Bronchial epithelial cell (primary cell): ENCODE data around the gene TRPM4. TPM values are rescaled to one million over a fixed set of nuclear protein-coding genes. Genes with fewer than 3 reads are reported as not detected.
"Not testable (repeated sequence)": the region's sequence is repeated elsewhere in the genome, so short reads cannot be mapped to it uniquely, and the experiment has no call there.

Experiments used
- DNase-seq: peaks from one replicate; pipeline ENCODE4 v3.0.0-alpha.2; 2010; ENCODE audit warnings: low read depth
- FAIRE-seq: peaks from 2 replicates; lab custom pipeline; 2011; peaks lifted over from hg19 to GRCh38; lab: Jason Lieb, UNC
- H3K27me3 ChIP-seq: 2 replicates; pipeline ENCODE4 v1.5.1; 2011; ENCODE audit warnings: low read length; ENCODE audit not compliant: control insufficient read depth, insufficient read depth
- H3K36me3 ChIP-seq: 2 replicates; pipeline ENCODE4 v1.5.1; 2011; ENCODE audit warnings: low read length; ENCODE audit not compliant: control insufficient read depth, insufficient read depth
- H3K4me3 ChIP-seq: 2 replicates; pipeline ENCODE4 v1.5.1; 2011; ENCODE audit warnings: mild to moderate bottlenecking, low read depth, low read length, control low read depth
- total RNA-seq: library from RNA; depleted of rRNA; stranded (reverse); fragments of >200 nt; gene quantifications from 2 replicates; pipeline ENCODE4 v1.2.1, GENCODE V29; 2014
- TF ChIP-seq, protein P1 (sequence below): IDR thresholded peaks from 2 replicates; pipeline ENCODE4 v1.5.1; 2011; ENCODE audit warnings: mild to moderate bottlenecking, moderate library complexity, low read length, control low read depth, inconsistent platforms; ENCODE audit not compliant: insufficient read depth, severe bottlenecking

Gene TRPM4
- total RNA-seq, 1 donor from 2014 or later, result 11.1 TPM

DNA sequence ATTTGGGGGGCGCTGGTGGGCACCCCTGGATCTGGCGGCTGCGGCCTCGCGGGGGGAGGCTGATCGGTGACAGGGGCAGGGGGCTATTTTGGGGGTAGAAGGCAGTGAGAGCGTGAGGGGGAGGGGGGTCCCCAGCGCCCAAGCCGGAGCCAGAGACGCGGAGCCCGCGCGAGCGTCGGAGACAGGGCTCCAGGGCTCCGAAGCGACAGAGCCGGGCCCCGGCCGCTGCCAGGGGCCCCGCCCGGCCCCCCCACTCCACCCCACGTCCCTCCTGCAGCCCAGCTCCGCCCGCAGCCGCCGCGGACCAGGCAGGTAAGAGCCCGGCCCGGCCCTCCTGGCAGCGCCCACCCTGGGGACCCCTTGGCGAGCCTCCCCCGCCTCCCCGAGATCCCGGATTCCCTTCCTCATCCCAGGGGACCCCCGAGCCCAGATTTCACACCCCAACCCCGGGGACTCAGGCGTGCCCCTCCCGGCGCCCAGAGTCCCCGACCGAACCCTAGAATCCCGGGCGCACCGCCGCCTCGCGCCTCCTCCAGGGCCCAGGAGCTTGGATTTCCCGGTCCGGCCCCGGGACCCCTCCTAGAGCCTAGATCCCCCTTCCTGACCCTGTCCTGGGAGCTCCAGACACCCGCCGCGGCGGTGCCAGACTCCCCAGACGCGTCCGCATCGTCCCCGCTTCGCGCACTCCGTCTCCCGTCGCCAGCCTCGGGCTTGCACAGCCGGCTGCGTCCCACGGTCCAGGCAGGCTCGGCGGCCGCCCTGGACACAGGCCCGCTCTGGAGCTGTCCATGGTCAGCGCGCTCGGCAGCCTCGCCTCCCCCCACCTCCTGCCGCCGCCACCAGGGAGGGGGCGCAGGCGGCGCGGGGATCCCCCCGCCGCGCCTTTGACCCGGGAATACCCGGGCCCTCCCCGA is 37.9 kb upstream of the TRPM4 start, which contains the start of gene PPFIA3:
PPFIA3 (plus strand) TSS at position 134 of the 914 bp plus-strand sequence. CDS start 8,330 bp downstream, outside the sequence.
- no peaks in the 10 kb centered on the region for H3K36me3 ChIP-seq
- H3K4me3 ChIP-seq, result peak within 1 kb of the TSS; percentile 94
- no peak for DNase-seq
- TF ChIP-seq, protein P1, sequence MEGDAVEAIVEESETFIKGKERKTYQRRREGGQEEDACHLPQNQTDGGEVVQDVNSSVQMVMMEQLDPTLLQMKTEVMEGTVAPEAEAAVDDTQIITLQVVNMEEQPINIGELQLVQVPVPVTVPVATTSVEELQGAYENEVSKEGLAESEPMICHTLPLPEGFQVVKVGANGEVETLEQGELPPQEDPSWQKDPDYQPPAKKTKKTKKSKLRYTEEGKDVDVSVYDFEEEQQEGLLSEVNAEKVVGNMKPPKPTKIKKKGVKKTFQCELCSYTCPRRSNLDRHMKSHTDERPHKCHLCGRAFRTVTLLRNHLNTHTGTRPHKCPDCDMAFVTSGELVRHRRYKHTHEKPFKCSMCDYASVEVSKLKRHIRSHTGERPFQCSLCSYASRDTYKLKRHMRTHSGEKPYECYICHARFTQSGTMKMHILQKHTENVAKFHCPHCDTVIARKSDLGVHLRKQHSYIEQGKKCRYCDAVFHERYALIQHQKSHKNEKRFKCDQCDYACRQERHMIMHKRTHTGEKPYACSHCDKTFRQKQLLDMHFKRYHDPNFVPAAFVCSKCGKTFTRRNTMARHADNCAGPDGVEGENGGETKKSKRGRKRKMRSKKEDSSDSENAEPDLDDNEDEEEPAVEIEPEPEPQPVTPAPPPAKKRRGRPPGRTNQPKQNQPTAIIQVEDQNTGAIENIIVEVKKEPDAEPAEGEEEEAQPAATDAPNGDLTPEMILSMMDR, result no peak
- FAIRE-seq, result no peak
- no peaks in the 10 kb centered on the region for H3K27me3 ChIP-seq

DNA sequence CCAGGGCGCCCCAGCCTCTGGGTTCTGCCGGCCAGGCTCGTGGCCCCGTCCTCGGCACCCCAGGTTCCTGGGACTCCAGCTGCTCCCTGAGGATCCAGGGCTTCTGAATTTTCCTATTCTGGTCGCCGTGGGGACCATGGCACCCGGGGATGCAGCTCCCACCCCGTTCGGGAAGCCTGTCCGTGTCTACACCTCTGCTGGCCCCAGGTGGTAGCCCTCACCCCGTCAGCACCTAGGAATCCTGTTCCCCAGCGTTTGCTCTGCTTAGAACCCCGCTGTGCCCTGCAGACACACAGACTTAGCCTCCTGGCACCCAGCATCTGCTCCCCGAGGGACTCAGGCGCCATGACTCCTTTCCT is 37.3 kb upstream of the TRPM4 start:
- FAIRE-seq, result no peak
- Histone ChIP-seq H3K27me3 (no peaks in the 10 kb centered on the region), H3K4me3 (no peak overlapping the region), H3K36me3 (no peaks in the 10 kb centered on the region)
- DNase-seq, result no peak
- TF ChIP-seq, protein P1, result no peak

DNA sequence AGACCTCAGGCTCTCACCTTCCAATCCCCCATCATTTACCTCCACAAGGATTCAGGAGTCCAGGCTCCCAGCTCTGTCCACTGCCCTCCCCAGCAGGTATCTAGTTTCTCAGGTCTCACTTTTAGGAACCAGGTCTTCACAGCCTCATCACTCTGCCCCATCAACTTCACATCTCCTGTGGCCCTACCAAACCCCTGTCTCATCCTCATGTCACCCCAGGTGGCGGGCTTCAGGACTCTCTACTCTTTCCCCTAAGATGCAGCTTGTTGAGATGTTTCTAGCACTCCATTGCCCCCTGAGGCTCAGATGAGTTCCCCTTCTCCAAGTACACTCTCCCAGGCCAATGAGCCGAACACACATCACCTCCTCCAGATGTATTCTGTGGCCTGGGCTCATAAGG is 36.7 kb upstream of the TRPM4 start:
- FAIRE-seq (no peak), DNase-seq (no peak)
- Histone ChIP-seq H3K36me3 (no peaks in the 10 kb centered on the region), H3K4me3 (no peak overlapping the region), H3K27me3 (no peaks in the 10 kb centered on the region)
- TF ChIP-seq, protein P1, result no peak

DNA sequence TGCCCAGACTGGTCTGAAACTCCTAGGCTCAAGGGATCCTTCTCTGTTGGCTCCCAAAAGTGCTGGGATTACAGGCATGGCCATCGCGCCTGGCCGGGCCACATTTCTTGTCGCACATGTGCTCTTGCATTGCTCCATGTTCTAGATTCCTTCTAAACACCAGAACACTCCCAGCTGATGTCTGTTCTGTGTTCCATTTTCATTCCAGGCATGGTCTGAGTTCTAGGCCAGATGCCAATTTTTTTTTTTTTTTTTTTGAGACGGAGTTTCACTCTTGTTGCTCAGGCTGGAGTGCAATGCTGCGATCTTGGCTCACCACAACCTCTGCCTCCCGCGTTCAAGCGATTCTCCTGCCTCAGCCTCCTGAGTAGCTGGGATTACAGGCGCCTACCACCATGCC is 35.8 kb upstream of the TRPM4 start:
- not testable (repeated sequence) for H3K36me3 ChIP-seq, H3K27me3 ChIP-seq, FAIRE-seq, H3K4me3 ChIP-seq, DNase-seq

DNA sequence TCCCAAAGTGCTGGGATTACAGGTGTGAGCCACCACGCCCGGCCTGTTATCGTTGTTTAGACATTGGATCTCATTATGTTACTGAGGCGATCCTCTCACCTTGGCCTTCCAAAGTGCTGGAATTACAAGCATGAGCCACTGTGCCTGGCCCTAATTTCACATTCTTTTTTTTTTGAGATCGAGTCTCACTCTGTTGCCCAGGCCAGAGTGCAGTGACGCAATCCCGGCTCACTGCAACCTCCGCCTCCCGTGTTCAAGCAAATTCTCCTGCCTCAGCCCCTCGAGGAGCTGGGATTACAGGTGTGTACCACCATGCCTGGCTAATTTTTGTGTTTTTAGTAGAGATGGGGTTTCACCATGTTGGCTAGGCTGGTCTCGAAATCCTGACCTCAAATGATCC is 34.3 kb upstream of the TRPM4 start:
- H3K4me3 ChIP-seq, H3K36me3 ChIP-seq, DNase-seq, FAIRE-seq, H3K27me3 ChIP-seq: not testable (repeated sequence)

DNA sequence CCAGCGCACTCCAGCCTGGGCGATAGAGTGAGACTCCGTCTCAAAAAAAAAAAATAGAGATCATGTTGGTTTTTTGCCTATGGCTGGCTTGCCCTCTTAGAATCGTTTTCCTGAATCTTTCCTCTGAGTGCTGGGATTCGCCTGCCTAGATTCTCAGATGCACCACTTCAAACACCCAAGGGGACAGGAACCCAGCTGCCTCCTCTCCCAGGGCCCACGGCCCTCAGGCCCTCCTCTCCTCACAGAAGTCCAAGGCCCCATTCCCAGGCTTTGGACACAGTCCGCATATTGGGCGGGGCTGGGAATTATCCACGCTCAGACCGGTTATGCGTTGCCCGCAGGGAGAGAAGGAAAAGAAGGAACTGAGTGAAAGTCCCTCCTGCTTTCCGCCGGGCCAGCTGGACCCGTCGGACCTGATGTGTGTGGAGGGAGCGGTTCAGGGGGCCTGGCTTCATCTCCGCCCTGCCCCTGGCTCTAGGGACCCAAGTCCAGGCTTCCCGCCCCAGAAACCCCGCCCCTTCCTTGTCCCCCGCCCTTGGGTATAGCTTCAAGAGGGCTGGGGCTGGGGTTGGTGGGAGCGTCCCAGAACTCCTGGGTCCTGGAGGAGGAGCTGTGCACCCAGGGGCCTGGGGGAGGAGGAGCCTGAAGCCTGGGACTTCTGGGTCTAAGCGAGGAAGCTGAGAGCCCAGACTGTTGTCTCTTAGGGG is 32.4 kb upstream of the TRPM4 start:
- H3K4me3 ChIP-seq, result no peak overlapping the region

More for the DNA sequence above, 32.4 kb upstream of the TRPM4 start:
- DNase-seq (no peak), FAIRE-seq (no peak)
- H3K27me3 ChIP-seq, result no peaks in the 10 kb centered on the region
- TF ChIP-seq, protein P1, result no peak
- no peaks in the 10 kb centered on the region for H3K36me3 ChIP-seq
